GM18907 (cell line): ENCODE measurements around the gene PDE9A.

Experiments used
- ATAC-seq: cut with Tn5 transposase; IDR thresholded peaks from one replicate; pipeline ENCODE4 v1.9.1; 2021; ENCODE audit warnings: mild to moderate bottlenecking, moderate library complexity; ENCODE audit not compliant: unreplicated experiment

The PDE9A gene

DNA sequence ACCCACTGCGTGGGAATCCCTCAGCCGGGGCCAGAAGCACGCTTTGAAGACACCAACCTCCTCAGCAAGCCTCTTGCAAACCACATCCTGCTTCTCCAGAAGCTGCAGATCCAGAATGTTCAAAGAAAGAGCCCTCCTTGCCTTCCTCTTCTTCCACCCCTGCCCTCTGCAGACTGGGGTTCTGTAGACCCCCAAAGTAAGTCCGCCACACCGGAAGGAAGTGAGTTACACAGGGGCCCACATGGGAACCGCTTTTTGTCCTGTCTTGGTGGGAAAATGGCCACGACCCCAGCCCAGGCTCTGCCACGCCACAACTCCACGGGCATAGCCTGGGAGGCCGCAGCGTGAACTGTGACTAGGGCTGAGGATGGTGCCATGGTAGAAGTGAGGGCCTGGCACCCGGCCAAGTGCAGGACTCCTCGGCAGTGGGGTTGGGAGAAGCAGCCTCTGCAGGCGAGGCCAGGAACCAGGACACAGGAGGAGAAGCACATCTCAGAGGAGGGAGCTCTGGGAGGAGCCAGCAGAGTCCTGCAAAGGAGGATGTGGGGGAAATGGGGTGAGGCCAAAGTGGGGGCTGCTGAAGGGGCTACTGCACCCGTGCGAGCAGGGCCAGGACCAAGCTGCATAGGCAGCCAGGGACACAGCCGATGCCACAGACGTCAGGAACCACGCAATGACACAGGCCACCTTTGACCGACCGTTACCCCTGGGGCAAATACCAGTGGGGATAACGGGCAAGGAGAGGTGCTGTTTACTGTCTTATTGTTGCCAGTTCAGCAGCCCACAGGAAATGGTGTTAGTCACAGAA, 30.9 kb downstream of the PDE9A start:
- no peak for ATAC-seq

GRCh38 chr21:42685036-42685435, 31.6 kb downstream of the PDE9A start:
- ATAC-seq: no peak

GRCh38 chr21:42685954-42686500, 32.6 kb downstream of the PDE9A start:
- no peak for ATAC-seq

DNA sequence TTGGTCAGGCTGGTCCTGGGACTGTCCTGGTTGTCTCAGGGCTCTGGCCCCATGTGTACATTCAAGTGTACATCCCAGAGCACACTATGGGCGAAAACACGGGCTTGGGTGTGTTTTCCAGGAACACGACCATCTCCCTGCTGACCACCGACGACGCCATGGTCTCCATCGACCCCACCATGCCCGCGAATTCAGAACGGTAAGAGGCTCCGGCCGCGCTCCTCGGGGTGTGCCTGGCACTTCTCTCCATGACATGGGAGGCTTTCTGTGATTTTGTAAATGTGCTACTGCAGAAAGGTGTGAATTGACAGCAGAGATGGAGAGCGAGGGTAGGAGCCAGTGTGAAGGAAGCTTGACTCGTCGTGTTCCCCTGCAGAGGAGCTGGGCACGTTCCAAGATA, 34.4 kb downstream of the PDE9A start:
- ATAC-seq: no peak

GRCh38 chr21:42688226-42688840, 34.9 kb downstream of the PDE9A start:
- ATAC-seq: no peak

GRCh38 chr21:42688841-42689371, 35.5 kb downstream of the PDE9A start:
- no peak for ATAC-seq

DNA sequence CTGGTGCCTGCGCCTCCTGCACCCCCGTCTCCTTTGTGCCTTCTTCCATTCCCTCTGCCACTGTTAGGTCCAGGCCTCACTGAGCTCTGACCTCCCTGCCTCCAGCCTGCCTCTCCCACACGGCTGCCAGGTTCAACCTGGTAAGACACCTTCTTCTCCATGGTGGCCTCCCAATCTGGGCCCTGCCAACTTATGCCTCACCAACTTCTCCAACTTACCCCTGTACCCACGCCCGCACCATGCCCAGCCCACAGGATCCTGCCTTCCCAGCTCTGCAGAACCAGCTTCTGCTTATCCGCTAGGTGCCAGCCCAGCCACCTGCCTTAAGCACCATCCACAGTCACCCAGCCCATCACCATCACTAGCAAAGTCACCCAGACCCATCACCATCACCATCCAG, 37.2 kb downstream of the PDE9A start:
- ATAC-seq: no peak

GRCh38 chr21:42691901-42692559, 38.6 kb downstream of the PDE9A start:
- no peak for ATAC-seq

DNA sequence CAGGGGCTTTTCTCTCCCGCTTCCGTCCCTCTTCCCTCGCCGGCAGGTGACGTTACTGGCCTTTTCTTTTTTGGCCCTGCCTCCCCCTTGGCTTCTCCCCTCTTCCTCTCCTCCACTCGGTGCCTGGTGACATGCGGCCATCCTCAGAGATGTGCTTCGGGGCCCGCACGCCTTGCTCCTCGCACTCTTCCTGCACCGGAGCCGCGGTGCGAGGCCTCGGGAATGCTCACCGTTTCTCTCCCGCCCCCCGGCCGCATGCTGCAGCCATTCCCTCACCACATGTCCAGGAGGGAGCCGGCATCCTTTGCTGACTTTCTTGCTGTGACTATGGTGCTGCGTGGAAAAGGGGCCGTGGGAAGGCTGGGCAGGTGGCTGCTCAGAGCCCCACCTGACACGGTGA, 39.3 kb downstream of the PDE9A start:
- no peak for ATAC-seq

DNA sequence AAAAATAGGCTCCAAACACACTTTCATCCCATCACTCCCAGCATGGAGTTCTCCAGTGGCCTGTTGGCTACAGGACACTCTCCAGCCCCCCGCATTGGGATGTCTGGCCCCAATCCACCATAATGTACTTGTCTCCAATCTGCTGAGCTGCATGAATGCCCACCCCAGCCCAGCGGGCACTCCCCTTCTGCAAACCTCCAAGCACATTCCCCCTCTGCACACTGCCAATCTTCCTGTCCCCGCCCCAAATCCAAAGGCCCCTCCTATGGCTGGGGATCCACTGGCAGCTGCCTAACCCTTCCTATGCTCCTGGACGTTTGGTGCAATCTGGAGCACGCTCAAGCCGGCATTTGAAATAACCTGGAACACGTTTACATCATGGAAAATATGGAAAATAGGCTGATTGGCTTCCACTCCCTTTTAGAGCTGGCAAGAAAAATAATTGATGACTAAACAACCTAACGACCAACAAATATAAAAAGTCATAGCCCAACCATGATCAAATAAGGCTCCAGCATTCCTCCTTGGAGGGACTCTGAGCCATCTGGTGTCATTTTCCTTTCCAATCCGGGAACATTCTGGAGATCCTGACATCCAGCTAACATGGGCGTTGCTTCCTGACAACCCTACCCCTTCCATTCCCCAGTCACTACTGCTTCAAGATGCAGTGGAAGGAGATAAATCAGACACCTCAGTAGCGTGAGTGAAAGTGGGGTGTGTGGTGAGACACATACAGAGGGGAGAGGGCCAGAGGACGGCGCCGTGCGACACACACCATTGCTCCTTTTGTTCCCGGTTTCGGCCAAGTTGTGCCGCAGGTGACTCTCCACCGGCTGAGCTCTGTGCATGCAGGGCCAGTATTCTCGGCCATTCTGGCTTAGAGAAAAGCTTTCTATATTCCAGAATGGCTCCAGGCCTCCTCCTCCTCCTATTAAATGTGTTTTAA, 41.6 kb downstream of the PDE9A start:
- ATAC-seq: no peak

GRCh38 chr21:42695697-42696380, 42.4 kb downstream of the PDE9A start:
- no peak for ATAC-seq

- ATAC-seq: no peak
Measured at GRCh38 chr21:42696501-42697040, 43.1 kb downstream of the PDE9A start.

GRCh38 chr21:42698733-42699132, 45.3 kb downstream of the PDE9A start:
- ATAC-seq: no peak

DNA sequence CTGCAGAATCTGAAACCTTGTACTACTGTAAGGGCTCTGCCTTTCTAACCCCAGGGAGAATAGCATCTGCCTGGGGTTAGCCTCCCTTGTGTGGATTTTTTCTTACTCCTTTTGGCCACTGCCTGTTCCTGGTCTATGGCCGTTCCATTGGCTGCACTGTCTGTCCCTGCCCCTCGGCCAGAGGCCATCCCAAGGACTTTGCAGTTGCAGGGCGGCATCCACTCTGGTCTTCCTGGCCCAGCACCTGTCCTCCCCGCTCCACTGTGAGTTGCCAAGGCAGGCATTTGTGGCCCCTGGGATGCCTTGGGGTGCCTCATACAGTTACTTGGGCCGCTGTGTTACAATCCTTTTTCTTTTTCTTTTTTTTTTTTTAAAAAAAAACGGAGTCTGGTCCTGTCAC, 45.8 kb downstream of the PDE9A start:
- ATAC-seq: no peak

- ATAC-seq: no peak
Measured at GRCh38 chr21:42701706-42702456, 48.5 kb downstream of the PDE9A start.

DNA sequence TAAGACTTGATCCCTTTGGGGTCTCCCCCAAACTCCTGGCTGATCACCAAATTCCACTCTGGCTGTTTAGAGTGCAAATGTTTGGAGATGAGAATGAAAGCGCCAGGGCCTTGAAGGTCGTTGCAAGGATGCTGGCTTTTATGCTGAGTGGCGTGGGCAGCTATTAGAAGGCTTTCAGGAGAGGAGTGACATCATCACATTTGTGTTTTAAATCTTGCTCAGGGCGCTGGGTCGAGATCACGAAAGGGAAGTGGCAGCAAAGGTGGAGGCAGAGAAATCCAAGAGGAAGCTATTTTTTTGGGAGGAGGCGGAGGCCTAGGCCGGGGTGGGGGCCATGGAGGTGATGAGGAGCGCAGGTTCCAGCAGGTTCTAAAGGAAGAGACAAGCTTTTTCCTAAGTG, 49.3 kb downstream of the PDE9A start:
- no peak for ATAC-seq

- no peak for ATAC-seq
Measured at GRCh38 chr21:42703136-42703908, 49.9 kb downstream of the PDE9A start.

- no peak for ATAC-seq
Measured at GRCh38 chr21:42703965-42704364, 50.5 kb downstream of the PDE9A start.
